ENCODE data around the gene PAGE2B.
"Not testable (repeated sequence)": the region's sequence is repeated elsewhere in the genome, so short reads cannot be mapped to it uniquely, and the experiment has no call there.

PAGE2B gene, protein sequence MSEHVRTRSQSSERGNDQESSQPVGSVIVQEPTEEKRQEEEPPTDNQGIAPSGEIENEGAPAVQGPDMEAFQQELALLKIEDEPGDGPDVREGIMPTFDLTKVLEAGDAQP

DNA sequence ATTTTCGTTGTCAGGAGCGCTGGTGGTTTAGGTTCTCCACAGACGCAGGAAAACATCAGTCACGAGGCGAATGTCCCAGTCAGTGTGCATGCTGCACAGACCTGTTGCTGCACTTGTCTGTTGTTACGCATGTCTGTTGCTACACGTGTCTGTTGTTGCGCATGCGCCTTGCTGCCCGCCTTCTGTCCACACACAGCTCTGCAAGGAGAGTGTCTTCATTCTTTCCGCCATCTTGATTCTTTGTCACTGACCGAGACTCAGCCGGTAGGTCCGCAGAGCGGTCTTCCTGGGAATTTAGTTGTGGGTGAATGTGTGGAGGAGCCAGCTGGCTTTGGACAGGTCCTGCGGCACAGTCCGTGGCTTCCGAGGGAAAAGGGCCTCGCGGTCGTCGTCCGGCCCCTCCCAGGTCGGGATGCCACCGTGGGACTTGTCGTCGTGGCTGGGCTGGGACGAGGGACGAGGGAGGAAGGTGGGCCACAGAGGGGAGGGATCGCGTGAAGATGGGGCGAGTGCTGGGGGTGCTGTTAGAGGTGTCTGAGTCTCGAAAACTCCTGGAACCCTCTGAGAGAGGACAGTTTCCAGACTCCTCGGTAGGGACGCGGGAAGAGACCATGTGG is at the start of gene PAGE2B:
TSS of gene PAGE2B (plus strand) at position 180 of the 617 bp plus-strand sequence. CDS start 1,012 bp downstream, outside the sequence.
- no peak for DNase-seq (ENCODE audit: low spot score)

DNA sequence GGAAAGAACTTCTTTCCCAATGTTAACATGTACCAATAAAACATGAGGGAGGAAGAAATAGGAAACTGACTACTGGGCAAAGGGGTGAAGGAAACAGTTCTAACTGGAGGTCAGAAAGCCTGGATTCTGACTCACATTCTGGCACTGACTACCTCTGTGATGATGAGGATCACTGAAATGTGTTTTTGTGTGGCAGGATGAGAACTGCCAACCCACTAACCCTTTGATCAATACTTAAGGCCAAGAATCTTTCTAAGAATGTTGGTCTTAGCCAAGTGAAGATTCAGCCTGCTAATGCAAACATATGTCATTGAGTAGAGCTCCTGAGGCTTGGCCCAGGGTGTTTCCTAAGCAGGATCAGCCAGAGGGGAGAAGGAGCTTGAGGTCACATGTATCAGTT is 48.7 kb upstream of the PAGE2B start:
- DNase-seq (ENCODE audit: low spot score) = peak; percentile 62

DNA sequence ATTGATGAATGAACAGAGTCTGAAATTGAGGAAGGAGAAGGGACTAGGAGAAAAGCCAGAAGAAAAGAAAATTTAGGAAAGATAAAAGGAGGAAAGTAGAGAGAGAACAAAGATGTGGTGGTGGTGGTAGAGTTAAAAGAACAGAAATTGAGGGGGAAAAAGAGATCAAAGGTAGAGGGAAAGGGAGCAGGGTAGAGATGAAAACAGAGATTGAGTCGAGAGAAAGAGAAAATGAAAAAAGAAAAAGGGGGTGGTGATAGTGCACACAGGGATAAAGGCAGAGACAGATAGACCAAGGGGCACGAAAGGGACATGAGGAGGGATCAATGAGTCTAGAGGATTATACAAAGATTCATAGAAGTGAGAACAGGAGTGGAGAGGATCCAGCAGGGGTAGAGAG is 48.0 kb upstream of the PAGE2B start:
- no peak for DNase-seq (ENCODE audit: low spot score)

DNA sequence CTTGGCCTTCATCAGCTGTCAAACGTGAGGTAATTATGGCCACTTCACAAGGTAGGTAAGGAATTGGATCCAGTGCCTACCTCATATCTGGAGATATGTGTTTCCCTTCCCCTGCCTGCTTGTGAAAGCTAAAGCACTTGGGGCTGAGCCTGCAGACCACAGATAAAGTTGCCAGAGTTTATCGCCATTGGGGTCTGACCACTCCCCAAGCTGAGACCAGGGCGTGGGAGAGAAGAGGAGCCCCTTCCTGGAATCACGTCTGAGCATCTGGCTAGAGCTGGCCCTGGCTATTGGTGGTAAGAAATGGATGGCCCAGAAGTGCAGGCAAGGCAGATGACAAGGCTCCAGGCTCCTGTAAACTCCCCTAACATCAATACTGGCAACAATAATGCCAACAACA is 46.8 kb upstream of the PAGE2B start:
- DNase-seq (ENCODE audit: low spot score) = peak; percentile 89

DNA sequence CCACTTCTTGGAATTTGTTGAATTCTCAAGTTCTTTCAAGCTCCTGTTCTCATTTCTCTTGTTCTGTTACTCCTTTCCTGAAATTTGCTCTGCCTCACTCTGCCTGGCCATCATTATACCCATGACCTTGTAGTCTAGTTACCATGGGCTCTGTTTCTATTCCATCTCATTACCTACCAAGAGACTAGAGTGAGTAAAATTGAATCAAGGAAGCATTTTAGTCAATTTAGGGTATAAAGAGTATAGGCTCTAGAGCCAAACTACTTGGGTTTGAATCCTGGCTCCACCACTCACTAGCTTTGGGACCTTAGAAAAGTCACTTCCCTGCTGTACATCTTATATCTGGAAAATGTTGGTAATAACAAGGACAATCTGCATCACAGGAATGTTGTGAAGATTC is 46.2 kb upstream of the PAGE2B start:
- peak; percentile 60 for DNase-seq (ENCODE audit: low spot score)

DNA sequence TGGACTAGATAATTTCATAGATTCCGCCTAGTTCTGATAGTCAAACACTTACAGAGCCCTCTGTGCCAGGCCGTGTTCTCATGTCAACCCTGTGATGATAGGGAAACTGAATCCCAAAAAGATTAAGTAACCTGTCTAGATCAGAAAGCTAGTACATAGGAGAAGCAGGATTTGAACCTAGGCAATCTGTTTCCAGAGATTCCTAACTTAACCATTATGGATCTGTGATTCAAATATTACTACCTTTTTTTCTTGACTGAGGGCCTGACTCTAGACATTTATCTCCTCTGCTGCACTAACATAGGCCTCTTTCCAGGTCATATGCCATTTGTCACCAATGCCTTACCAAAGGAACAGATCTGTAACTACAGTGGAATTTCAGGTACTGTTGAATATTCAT is 45.5 kb upstream of the PAGE2B start:
- DNase-seq (ENCODE audit: low spot score) = peak; percentile 62

DNA sequence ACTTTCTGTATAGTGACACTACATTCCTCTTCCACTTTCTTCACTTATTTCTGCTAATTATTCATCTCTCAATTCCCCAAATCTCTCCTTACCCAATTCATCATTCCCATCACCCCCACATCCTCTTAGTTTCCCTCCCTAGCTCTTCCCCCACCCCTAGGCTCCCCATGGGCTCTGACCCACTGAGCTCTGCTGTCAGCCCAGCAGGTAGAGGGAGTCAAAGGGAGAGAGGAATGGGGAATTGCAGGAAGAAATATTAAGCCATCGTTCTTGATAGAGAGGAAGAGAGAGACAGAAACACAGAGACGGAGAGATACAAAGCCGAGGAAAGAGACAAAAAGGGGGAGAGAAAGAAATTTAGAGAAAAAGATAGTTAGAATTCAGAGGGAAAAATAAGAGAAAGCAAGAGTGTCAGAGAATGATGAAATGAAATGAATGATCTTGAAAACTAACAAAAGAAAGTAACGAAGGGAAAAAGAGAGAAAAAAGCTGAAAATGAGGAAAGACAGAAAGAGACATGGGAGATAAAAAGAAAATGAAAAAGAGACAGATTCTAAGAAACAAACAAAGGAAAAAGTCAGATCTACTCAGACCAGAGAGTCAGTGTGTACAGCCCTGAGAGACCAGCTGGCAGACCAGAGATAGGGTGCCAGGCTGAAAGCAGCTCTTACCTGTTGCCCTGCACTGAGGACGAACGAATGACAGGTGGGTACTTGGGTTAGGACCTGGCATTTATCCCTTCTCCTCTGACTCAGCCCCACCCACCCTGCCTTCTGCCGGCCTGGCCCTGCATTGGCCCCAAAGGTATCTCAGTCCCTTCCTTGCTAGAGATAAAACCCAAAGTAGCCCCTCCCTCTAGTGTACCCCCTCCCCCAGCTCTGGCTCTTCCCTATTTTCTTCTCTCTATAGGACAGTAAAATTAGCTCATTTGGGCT is 44.3 kb upstream of the PAGE2B start, which contains the start of gene ALAS2:
TSS of gene ALAS2 (minus strand) at position 707 of the 935 bp plus-strand sequence. CDS start 4,977 bp downstream, outside the sequence.
- peak; percentile 81 for DNase-seq (ENCODE audit: low spot score)

DNA sequence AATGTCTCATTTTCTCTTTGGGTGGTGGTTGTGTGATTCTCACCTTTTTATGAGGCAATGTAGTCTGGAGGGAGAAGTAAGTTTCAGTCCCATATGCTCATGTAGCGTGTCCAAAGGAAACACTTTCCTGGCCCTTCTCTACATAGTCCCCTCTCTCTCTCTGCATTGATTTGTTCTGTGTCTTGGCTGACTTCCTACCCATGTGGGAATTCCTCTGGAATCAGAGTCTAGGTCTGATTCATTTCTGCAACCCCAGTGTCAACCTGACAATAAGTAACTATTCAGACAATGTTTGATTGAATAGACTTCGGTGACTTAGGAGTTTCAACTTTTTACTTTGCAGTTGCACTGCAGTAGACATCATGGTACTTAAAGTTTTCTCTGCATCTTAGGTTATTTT is 41.4 kb upstream of the PAGE2B start:
- no peak for DNase-seq (ENCODE audit: low spot score)

DNA sequence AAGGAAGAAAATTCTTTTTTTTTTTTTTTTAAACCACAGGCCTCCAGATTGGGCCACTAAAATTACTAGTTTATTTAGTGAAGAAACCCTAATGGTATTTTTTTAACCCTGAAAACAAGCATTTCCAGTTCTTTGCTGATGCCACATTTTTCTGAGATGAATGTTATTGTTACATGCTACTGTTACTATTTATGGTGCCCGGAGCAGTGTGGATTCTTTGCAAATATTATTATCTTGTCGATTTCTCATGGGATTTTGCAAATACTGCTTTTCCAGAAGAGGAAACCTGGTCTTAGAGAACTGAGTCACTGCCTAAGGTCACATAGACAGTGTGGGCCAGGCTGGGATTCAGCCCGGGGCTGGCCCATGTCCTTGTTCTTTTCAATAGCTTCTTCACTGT is 35.4 kb upstream of the PAGE2B start:
- DNase-seq (ENCODE audit: low spot score) = no peak

DNA sequence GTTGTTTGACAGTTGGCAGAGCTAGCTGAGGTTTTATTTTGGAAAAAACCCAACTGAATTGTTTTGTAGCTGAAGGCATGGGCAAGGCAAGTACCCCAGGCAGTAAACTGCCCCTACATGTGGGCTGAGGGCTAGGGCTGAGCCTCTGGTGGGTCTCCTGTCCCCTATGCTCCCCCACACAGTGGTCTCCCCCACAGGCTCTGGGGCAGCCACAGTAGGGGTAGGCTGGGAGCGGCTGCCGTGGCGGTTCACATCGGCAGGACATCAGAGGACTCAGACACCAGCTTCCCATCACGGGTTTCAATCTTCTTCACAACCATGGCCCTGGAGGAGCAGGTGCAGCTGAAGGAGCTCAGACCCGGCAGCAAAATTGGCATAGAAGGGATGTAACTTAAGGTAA is 33.3 kb upstream of the PAGE2B start:
- DNase-seq (ENCODE audit: low spot score) = no peak

DNA sequence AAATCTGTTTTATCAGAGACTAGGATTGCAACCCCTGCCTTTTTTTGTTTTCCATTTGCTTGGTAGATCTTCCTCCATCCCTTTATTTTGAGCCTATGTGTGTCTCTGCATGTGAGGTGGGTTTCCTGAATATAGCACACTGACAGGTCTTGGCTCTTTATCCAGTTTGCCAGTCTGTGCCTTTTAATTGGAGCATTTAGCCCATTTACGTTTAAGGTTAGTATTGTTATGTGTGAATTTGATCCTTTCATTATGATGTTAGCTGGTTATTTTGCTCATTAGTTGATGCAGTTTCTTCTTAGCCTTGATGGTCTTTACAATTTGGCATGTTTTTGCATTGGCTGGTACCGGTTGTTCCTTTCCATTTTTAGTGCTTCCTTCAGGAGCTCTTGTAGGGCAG is 24.2 kb upstream of the PAGE2B start:
- not testable (repeated sequence) for DNase-seq (ENCODE audit: low spot score)

DNA sequence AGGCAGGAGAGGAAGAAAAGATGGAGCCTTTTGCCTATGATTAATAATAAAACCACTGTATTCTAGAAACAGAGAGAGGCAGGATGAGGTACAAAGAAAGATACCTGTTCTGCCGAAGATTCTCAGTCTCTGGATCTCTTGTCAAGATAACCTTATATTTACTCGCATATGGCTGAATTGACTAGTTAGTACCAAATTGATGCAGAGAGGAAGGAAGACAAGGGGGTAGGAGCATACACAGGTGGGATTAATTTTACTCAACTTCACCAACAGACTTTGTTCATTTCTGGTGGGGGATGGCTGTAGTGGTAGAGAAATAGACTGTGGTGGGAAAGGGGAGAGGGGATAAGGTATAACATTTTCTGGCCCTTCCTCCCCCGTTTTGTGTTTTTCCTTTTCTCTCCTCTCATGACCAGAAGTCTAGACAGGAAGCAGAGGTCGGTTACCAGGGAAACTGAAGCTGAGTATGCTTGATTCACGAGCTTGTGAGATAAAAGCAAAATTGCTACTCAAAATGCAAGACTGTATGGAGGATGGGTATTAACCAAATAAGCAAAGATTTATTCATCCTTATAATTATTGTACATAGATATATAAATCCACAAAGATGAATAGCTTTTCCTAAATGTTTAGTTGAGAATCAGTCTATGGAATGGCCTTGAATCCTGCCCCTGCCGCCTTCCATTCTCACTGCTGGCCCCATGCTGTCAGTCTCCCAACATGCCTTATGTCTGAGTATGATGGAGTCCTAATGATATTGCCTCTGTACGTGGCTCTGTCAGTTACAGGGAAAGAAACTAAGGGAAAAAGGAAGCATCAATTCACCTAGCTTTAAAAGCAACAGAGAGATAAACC is 17.8 kb upstream of the PAGE2B start:
- peak; percentile 57 for DNase-seq (ENCODE audit: low spot score)

DNA sequence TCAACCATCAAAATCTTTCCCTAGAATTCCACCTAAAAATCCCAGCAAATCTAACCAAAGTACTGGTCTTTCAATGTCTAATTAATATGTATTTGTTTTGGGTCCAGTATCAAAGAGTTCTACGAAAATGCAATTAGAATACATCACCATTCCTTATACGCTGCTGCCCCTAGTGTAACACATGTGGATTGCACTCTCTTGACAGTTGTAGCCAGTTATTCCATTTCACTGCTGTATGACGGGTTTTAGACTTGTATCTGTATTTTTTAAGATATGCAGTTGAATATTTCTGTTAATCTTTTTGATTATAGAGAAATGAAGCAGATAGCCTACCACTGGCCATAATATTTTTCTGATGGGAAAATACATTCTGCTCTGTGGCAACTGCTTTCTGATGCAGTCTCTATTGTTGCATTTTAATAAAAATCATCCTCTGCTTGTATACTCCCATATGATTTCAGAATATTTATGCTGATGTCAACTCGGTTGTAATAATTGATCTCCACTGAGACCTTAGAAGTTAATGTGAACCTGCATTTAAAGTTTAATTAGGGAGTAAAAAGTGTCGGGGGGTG is 17.1 kb upstream of the PAGE2B start:
- DNase-seq (ENCODE audit: low spot score) = peak; percentile 78

DNA sequence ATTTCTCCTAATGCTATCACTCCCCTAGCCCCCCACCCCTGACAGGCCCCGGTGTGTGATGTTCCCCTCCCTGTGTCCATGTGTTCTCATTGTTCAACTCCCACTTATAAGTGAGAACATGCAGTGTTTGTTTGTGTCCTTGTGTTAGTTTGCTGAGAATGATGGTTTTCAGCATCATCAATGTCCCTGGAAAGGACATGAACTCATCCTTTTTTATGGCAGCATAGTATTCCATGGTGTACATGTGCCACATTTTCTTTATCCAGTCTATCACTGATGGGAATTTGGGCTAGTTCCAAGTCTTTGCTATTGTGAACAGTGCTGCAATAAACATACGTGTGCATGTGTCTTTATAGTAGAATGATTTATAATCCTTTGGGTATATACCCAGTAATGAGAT is 7.7 kb upstream of the PAGE2B start:
- DNase-seq (ENCODE audit: low spot score) = not testable (repeated sequence)

DNA sequence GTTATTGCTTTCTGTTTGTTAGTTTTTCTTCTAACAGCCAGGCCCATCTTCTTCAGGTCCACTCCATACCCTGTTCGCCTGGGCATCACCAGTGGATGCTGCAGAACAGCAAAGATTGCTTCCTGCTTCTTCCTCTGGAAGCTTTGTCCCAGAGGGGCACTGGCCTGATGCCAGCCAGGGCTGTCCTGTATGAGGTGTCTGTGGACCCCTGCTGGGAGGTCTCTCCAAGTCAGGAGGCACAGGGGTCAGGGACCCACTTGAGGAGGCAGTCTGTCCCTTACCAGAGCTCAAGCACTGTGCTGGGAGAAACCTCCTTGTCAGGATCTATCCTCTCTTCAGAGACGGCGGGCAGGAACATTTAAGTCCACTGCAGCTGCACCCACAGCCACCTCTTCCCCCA is 2.5 kb upstream of the PAGE2B start:
- DNase-seq (ENCODE audit: low spot score) = no peak

DNA sequence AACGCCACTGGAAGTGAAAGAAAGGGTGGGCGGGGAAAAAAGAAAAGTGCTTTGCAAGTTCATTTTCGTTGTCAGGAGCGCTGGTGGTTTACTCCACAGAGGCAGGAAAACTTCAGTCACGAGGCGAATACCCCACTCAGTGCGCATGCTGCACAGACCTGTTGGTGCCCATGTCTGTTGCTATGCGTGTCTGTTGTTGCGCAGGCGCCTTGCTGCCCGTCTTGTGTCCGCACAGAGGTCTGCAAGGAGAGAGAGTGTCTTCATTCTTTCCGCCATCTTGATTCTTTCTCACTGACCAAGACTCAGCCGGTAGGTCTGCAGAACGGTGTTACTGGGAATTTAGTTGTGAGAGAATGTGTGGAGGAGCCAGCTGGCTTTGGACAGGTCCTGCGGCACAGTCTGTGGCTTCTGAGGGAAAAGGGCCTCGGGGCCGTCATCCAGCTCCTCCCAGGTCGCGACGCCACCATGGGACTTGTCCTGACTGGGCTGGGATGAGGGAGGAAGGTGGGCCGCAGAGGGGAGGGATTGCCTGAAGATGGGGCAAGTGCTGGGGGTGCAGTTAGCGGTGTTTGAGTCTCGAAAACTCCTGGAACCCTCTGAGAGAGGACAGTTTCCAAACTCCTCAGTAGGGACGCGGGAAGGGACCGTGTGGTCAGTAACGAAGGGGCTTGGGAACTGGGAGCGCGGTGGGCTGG is 14.1 kb downstream of the PAGE2B start, which contains the start of gene PAGE2:
TSS of gene PAGE2 (plus strand) at position 224 of the 695 bp plus-strand sequence. CDS start 1,003 bp downstream, outside the sequence.
- no peak for DNase-seq (ENCODE audit: low spot score)

DNA sequence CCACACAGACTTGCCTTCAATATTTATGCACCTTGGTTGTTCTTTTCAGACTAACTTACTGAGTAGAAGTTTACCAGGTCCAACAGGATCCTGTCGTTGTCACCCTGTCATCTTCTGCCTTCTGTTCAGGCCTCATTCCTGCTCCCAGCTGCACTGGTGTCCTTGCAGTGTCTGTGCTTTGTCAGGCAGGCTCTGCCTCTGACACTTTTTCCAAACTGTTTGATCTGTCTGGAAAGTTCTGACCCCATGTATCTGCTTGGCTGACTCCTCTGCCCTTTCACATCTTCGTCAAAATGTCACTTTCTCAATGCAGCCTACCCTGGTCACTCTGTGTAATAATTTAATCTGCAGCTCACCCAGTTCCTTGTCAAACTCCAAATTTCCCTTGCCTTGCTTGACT is 23.9 kb downstream of the PAGE2B start:
- no peak for DNase-seq (ENCODE audit: low spot score)

DNA sequence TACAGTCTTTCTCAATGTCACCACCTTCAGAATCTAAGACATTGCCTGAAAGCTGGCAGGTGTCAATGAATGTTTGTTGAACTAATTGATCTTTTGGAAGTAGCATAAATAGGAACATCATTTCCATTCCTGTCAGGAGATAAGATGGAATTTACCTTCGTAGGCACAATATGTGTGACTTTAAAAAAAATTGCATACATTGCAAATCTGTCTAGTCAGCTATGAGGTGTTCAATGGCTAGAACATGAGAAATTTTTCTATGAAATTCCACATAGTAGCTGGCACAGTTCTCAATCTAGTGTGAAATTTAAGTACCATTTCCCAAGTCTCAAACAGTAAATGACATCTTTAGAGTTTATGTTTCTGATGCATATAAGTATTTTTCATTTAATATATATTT is 24.3 kb downstream of the PAGE2B start:
- no peak for DNase-seq (ENCODE audit: low spot score)

DNA sequence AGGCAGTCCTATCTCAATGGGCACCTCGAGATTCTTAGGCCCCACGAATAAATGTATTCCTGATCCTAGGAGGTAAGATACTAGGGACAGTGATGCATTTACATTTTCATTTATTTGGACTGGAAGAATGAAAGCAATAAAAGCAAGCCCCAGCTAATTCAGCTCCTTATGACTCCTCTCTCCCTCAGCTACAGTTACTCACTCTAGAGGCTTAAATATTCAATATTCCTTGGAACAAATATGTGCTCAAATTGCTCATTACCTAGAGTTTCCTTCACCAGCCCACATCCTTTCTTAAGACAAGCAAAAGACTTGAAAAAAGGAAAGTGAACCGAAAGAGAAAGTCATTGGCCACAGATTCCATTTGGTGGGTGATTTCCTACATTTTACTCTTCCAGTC is 27.9 kb downstream of the PAGE2B start:
- no peak for DNase-seq (ENCODE audit: low spot score)

DNA sequence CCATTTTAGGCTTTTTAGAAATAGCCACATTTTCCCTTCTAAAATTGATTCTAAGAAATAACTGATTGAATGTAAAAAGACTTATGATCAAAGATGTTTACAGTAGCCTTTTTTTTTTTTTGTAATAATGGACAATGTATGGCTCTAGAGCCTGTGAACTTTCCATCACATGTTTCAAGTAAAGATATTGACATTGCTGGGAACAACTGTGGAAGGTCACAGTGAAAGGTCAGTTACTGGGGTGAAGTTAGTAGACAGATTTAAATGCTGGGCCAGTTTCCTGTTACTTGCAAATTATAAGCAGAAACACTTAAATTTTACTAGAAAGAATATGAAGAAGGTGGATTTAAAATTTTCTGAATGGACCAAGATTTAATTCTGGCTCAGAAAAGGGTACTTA is 32.4 kb downstream of the PAGE2B start:
- no peak for DNase-seq (ENCODE audit: low spot score)

DNA sequence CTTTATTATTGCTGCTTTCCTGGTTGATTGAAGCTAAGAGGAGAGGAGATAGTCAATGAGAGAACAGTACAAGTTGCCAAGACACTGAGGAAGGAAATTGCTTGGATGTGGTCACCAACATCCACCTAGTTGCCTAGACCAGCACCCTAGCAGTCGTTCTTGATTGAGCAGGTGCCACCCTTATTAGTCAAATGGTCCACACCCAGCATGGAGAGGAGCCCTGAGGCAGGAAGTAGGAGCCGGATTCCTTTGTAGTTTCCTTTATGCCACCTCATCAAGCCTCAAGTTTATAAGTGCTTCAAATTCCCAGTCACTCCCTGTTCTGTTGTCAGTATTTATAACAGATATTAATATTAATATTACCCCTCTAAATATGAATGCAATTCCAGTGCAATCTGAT is 33.1 kb downstream of the PAGE2B start:
- DNase-seq (ENCODE audit: low spot score) = no peak
